ENCODE results near the gene BCAS4.

BCAS4 gene

DNA sequence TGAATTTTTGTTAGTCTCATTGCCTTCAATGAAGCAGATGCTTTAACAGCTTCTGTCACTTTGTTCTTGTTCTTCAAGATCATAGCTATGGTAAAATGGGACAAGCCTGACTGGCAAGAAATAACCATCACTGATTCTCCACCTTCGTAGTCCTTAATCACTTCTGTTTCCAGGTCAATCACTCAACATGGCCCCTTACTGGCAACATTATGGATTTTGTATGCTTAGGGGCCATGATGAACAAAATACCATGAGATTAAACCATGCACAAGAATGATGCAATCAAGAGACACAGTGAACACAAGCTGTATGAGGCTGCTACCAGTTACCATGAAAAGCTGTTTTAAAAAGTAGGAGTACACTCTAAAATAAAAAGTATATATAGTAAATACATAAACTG lies 103.6 kb downstream of the BCAS4 start:
- TF ChIP-seq, protein P1, sequence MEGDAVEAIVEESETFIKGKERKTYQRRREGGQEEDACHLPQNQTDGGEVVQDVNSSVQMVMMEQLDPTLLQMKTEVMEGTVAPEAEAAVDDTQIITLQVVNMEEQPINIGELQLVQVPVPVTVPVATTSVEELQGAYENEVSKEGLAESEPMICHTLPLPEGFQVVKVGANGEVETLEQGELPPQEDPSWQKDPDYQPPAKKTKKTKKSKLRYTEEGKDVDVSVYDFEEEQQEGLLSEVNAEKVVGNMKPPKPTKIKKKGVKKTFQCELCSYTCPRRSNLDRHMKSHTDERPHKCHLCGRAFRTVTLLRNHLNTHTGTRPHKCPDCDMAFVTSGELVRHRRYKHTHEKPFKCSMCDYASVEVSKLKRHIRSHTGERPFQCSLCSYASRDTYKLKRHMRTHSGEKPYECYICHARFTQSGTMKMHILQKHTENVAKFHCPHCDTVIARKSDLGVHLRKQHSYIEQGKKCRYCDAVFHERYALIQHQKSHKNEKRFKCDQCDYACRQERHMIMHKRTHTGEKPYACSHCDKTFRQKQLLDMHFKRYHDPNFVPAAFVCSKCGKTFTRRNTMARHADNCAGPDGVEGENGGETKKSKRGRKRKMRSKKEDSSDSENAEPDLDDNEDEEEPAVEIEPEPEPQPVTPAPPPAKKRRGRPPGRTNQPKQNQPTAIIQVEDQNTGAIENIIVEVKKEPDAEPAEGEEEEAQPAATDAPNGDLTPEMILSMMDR (IDR thresholded peaks at IDR 0.05), result no peak

DNA sequence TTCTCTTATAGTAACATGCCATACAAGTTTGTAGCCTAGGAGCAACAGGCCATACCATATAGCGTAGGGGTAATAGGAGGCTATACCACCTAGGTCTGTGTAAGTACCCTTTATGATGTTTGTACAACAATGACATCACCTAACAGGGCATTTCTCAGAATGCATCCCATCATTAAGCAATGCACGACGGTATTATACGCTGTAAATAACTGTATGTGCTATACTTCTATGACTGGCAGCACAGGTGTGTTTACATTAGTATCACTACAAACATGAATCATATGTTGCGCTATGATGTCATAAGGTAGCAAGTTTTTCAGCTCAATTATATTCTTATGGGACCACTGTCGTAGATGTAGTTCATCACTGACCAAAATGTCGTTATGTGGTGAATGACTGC lies 105.4 kb downstream of the BCAS4 start:
- TF ChIP-seq, protein P1 (IDR thresholded peaks at IDR 0.05), result no peak

DNA sequence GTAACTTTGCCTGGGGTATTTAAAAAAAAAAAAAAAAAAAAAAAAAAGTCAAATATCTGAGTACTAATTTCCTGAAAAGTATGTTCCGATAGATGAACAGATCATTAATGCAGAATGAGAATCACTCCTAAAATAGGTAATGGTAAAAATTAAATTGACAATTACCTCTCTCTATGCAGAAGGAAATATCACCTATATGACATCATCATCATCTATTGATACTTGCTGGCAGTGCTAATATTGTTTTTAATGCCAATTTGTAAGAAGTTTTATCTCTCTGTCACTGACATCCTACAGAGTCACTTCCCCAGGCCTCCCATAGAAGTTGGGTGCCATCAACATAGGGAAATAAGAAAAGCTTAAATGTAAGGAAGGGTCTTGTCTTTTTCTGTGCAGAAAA lies 106.4 kb downstream of the BCAS4 start:
- TF ChIP-seq, protein P1 (IDR thresholded peaks at IDR 0.05), result no peak

DNA sequence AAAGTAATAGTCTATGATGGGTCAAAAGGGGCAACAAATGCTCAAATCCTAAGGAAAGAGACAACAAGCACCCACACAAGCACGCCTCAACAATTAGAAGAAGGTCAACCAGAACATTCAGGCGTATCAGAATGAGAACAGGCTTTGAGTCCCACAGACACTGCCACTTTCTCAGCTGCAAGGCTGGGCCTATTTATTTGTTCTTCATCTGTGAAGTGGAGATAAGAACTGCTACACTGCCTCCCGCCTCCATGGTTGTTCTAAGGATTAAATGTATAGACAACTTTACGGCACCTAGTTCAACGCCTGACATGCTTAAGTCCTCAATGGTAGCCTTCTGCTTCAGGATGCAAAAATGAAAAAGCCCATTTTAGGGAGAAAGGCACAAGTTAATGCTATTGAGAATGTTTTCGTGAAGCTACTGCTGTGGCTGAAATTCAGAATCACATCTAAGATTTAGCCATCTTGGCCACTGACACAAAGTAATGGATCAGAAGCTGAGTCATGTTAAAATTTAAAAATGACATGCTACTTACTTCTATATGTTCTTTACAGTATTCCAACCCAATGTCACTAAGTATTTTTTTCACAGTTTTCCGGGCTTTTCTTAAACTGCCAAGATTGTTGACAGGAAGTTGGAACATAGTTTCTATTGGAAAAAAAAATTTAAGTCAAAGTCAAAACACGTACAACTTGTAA lies 108.6 kb downstream of the BCAS4 start:
- TF ChIP-seq, protein P1 (IDR thresholded peaks at IDR 0.05), result no peak

DNA sequence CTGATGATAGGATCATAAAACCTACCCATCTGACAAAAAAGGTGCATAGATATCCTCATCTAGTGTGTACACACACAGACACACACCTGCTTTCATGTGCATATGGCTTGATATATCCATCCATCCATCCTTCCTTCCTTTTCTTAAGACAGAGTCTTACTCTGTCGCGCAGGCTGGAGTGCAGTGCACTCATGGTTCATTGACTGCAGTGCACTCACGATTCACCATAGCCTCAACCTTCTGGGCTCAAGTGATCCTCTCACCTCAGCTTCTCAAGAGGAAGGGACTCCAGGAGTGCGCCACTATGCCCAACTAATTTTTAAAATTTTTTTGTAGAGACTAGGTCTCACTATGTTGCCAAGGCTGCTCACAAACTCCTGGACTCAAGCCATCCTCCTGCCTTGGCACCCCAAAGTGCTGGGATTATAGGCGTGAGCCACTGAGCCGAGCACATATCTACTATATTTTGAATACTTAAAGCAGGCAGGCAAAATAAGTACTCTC lies 109.3 kb downstream of the BCAS4 start:
- TF ChIP-seq, protein P1 (IDR thresholded peaks at IDR 0.05), result no peak

DNA sequence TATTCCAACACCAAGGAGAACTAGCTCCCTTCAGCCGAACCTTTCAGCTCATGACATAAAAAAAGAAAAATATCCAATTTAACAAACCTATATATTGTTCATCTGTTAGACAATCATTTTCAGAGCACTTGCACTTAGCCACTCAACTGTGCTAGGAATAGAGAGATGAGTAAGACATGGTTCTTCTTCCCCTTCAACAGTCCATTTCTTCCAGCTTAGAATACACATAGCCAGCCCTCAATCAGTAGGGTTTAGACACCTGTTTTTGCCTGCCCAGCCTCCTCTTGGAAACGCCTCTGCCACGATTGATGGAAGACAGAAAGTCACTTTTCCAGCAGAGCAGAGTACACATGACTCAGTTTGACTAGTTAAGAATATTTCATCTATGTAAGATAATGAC lies 114.6 kb downstream of the BCAS4 start:
- TF ChIP-seq, protein P1 (IDR thresholded peaks at IDR 0.05), result no peak

DNA sequence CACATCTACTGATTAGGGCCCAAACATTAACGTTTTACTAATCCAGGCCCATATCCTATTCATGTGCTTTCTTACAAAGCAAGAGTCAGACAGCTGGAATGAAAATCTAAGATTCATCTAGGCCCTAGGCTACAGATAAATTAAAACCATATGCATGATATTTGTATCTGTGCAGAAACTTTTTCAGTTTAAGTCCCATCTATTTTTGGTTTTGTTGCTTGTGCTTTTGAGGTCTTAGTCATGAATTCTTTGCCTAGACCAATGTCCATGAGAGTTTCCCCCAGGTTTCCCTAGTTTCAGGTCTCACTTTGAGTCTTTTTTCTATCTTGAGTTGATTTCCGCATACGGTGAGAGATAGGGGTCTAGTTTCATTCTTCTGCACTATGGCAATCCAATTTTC lies 116.2 kb downstream of the BCAS4 start:
- TF ChIP-seq, protein P1 (IDR thresholded peaks at IDR 0.05), result no peak

DNA sequence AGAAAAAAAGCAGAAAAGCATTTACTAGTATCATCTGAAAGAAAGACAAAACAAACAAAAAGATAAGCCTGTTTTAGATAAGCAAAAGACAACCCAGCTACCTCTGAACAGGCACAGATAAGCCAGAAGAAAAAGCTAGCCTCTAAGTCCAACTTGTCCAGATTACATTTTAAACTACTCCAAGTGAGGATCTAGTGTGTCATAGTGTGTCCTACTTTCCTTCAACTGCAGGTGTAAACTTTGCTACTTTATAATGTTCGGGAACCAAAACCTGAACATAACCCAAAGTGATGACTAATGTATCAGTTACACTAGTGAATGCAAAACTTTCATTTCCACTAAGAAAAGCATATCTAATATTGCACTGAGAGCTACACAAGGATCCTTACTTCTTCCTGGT lies 116.9 kb downstream of the BCAS4 start:
- TF ChIP-seq, protein P1 (IDR thresholded peaks at IDR 0.05), result no peak

All from LNCAP (cell line).